Keratinocyte (primary cell): ENCODE data around the gene HS1BP3.

Source experiments
- CTCF ChIP-seq, 3 experiments: IDR thresholded peaks in 1 of 3; conservative IDR thresholded peaks in 1 of 3; optimal IDR thresholded peaks in 1 of 3; 2 replicates in 2 of 3; 3 replicates in 1 of 3; pipeline versions ENCODE3 to v1.5.1; 2011; ENCODE audit warnings: low read length in 3 of 3, mild to moderate bottlenecking in 3 of 3, moderate library complexity in 2 of 3, control low read depth in 1 of 3, inconsistent platforms in 1 of 3; ENCODE audit not compliant: insufficient read depth in 2 of 3; ENCODE audit errors: extremely low read depth in 1 of 3
- EZH2 ChIP-seq: IDR thresholded peaks from one replicate; pipeline ENCODE4 v1.6.1; 2012; ENCODE audit warnings: inconsistent platforms, mild to moderate bottlenecking, low read length, moderate library complexity

DNA sequence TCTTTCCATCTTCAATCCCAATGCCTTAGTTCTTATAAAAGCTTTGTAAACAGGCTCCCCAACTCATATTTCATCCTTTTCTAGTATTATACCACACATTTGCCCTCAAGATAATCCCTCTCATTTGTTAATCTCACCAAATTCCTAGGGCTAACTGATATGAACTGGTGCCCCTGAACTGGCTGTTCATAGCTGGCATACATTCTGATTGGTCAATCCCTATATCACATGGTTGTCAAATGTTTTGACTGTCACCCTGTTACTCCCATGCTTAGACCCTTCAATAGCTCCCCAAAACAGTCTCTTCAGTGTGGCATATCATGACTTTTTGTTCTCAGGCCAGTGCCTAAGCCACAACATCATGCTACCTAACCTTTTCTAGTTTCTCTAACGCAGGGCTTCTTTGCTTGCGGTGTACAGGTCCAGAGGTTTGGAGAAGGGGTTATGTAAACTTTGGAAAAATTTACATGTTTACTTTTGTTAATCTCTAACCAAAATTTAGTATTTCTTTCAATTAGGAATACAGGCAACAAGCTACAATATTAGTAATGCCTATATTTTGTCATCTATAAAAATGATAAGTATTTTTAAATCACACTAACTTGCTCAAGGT is 46.5 kb upstream of the HS1BP3 start:
- TF ChIP-seq CTCF (optimal IDR thresholded peaks at IDR 0.05 in 1 of 3, IDR thresholded peaks at IDR 0.05 in 1 of 3, conservative IDR thresholded peaks at IDR 0.05 in 1 of 3; ENCODE audit: extremely low read depth in 1 of 3, insufficient read depth in 2 of 3, low read length in 3 of 3) (no peak), EZH2 (no peak)
